ENCODE results near the gene CENPC. TPM values are rescaled to one million over a fixed set of nuclear protein-coding genes. Genes with fewer than 3 reads are reported as not detected.

CENPC gene
- total RNA-seq, 1 donor from 2014 or later, result 28.2 TPM

DNA sequence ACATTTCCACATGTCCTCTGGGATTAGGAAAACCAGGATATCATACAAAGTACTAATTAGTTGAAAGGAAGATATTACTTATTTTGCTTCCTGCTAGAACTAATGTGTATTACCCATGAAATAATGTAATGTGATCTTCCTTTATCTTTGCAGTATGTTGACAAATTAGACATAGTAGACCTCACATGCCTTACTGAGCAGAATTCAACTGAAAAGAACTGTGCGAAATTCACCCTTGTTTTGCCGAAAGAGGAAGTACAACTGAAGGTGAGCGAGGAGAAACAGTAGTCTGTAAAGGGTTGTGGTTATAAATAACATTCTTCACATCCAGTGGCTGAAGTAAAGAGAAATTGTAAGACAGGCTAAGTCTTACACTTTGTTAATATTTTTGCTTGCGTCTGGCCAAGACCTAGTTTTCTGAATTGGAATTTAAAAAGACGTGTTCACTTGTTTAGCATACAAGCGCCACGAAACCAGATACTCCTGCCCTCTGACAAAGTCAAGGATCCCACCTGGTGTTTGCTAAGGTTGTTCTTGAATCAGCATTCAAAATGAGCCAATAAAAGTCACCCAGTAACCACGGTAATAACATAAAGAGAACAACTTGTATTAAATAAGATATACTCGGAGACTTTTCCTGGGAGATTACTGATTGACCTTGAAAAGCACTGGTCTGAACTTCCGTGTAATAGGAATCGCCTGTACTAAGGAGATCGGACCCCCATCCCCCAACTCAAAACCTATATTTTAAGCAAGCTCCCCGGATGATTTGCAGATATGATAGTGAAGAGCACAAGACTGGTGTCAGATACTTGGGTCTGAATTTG lies 30.1 kb upstream of the CENPC start:
- no peak overlapping the region for H3K27ac ChIP-seq (ENCODE audit: low read depth, low read length)
- peak overlapping the region in 1 of 3 donors; percentile 17 for H3K4me3 ChIP-seq (ENCODE audit: low read length in 3 of 3)

DNA sequence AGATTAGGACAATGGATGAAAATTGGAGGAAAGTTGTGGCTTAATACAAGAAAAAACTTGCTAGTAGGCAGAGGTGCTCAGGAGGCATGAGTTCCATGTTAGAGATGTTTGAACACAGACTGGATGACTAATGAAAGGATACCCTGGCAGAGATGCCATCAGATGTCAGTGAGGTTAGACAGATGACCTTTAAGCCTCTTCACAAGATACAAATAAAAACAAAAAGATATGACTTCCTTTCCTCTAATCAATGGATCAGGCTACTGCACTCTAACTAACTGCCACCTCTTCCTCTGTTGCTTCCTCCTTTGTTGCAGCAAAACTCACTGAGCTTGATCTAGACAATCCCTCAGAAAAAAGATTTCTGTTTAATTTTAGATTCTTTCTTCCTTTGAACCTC lies 27.9 kb upstream of the CENPC start:
- Histone ChIP-seq H3K36me3 (ENCODE audit: control insufficient read depth in 3 of 3, insufficient read depth in 3 of 3, low read length in 3 of 3) (no peaks in the 10 kb centered on the region), H3K27ac (ENCODE audit: low read depth, low read length) (no peak overlapping the region)

More for the DNA sequence above, 30.1 kb upstream of the CENPC start:
- Histone ChIP-seq H3K27me3 (ENCODE audit: control insufficient read depth in 3 of 3, insufficient read depth in 3 of 3, low read length in 3 of 3) (no peaks in the 10 kb centered on the region), H3K4me1 (ENCODE audit: control insufficient read depth in 3 of 3, insufficient read depth in 3 of 3, low read length in 3 of 3) (no peaks in the 10 kb centered on the region), H3K9ac (ENCODE audit: low read depth in 1 of 3, low read length in 3 of 3) (no peak overlapping the region), H3K9me3 (ENCODE audit: control insufficient read depth in 3 of 3, low read length in 3 of 3) (no peaks in the 10 kb centered on the region), H3K36me3 (ENCODE audit: control insufficient read depth in 3 of 3, insufficient read depth in 3 of 3, low read length in 3 of 3) (no peaks in the 10 kb centered on the region)

GRCh38 chr4:67571975-67572374 lies 26.7 kb upstream of the CENPC start:
- no peaks in the 10 kb centered on the region for H3K9me3 ChIP-seq (ENCODE audit: control insufficient read depth in 3 of 3, low read length in 3 of 3)
- H3K27me3 ChIP-seq (ENCODE audit: control insufficient read depth in 3 of 3, insufficient read depth in 3 of 3, low read length in 3 of 3), result no peaks in the 10 kb centered on the region
- H3K27ac ChIP-seq (ENCODE audit: low read depth, low read length), result no peak overlapping the region
- H3K36me3 ChIP-seq (ENCODE audit: control insufficient read depth in 3 of 3, insufficient read depth in 3 of 3, low read length in 3 of 3), result no peaks in the 10 kb centered on the region
- no peak overlapping the region for H3K4me3 ChIP-seq (ENCODE audit: low read length in 3 of 3)
- H3K9ac ChIP-seq (ENCODE audit: low read depth in 1 of 3, low read length in 3 of 3), result no peak overlapping the region
- no peaks in the 10 kb centered on the region for H3K4me1 ChIP-seq (ENCODE audit: control insufficient read depth in 3 of 3, insufficient read depth in 3 of 3, low read length in 3 of 3)

More for the DNA sequence above, 27.9 kb upstream of the CENPC start:
- Histone ChIP-seq H3K4me1 (ENCODE audit: control insufficient read depth in 3 of 3, insufficient read depth in 3 of 3, low read length in 3 of 3) (no peaks in the 10 kb centered on the region), H3K4me3 (ENCODE audit: low read length in 3 of 3) (no peak overlapping the region), H3K9me3 (ENCODE audit: control insufficient read depth in 3 of 3, low read length in 3 of 3) (no peaks in the 10 kb centered on the region), H3K27me3 (ENCODE audit: control insufficient read depth in 3 of 3, insufficient read depth in 3 of 3, low read length in 3 of 3) (no peaks in the 10 kb centered on the region), H3K9ac (ENCODE audit: low read depth in 1 of 3, low read length in 3 of 3) (no peak overlapping the region)

DNA sequence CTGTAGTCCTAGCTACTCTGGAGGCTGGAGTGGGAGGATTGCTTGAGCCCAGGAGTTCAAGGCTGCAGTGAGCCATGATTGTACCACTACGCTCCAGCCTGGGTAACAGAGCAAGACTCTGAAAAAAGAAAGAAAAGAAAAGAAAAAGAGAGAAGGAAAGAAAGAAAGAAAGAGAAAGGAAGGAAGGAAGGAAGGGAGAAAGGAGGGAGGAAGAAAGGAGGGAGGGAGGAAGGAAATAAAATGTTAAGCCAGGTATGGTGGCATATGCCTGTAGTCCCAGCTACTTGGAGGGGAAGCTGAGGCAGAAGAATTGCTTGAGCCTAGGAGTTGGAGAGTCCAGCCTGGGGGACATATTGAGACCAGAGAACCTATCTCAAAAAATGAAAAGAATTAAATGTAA lies 25.2 kb upstream of the CENPC start:
- no peaks in the 10 kb centered on the region for H3K27me3 ChIP-seq (ENCODE audit: control insufficient read depth in 3 of 3, insufficient read depth in 3 of 3, low read length in 3 of 3)
- no peak overlapping the region for H3K4me3 ChIP-seq (ENCODE audit: low read length in 3 of 3)
- H3K4me1 ChIP-seq (ENCODE audit: control insufficient read depth in 3 of 3, insufficient read depth in 3 of 3, low read length in 3 of 3), result no peaks in the 10 kb centered on the region
- no peaks in the 10 kb centered on the region for H3K36me3 ChIP-seq (ENCODE audit: control insufficient read depth in 3 of 3, insufficient read depth in 3 of 3, low read length in 3 of 3)
- no peaks in the 10 kb centered on the region for H3K9me3 ChIP-seq (ENCODE audit: control insufficient read depth in 3 of 3, low read length in 3 of 3)
- no peak overlapping the region for H3K9ac ChIP-seq (ENCODE audit: low read depth in 1 of 3, low read length in 3 of 3)
- no peak overlapping the region for H3K27ac ChIP-seq (ENCODE audit: low read depth, low read length)

- H3K4me3 ChIP-seq (ENCODE audit: low read length in 3 of 3), result no peak overlapping the region
- no peaks in the 10 kb centered on the region for H3K4me1 ChIP-seq (ENCODE audit: control insufficient read depth in 3 of 3, insufficient read depth in 3 of 3, low read length in 3 of 3)
- H3K9ac ChIP-seq (ENCODE audit: low read depth in 1 of 3, low read length in 3 of 3), result no peak overlapping the region
Observed at GRCh38 chr4:67568820-67569219, 23.5 kb upstream of the CENPC start.

DNA sequence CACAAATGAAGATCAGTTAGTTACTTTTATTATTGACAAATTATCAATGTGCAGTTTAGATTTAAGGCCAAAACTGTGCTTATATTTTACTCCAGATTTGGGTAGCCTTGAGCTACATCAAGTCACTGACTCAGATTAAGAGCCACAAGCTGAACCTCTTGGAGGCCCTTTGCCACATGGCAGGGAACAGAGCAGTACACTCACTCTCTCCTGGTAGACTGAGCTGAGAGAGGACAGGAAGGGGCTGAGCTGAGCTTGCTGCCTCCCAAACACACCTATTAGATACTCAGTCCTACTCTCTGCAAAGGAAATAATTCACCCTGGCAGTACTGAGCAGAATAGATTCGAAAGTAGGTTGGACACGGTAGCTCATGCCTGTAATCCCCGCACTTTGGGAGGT lies 21.0 kb upstream of the CENPC start:
- no peak overlapping the region for H3K9ac ChIP-seq (ENCODE audit: low read depth in 1 of 3, low read length in 3 of 3)
- H3K4me3 ChIP-seq (ENCODE audit: low read length in 3 of 3), result no peak overlapping the region
- H3K4me1 ChIP-seq (ENCODE audit: control insufficient read depth in 3 of 3, insufficient read depth in 3 of 3, low read length in 3 of 3), result no peaks in the 10 kb centered on the region
- no peaks in the 10 kb centered on the region for H3K36me3 ChIP-seq (ENCODE audit: control insufficient read depth in 3 of 3, insufficient read depth in 3 of 3, low read length in 3 of 3)
- no peaks in the 10 kb centered on the region for H3K9me3 ChIP-seq (ENCODE audit: control insufficient read depth in 3 of 3, low read length in 3 of 3)
- no peak overlapping the region for H3K27ac ChIP-seq (ENCODE audit: low read depth, low read length)
- no peaks in the 10 kb centered on the region for H3K27me3 ChIP-seq (ENCODE audit: control insufficient read depth in 3 of 3, insufficient read depth in 3 of 3, low read length in 3 of 3)

More at GRCh38 chr4:67568820-67569219, 23.5 kb upstream of the CENPC start:
- Histone ChIP-seq H3K36me3 (ENCODE audit: control insufficient read depth in 3 of 3, insufficient read depth in 3 of 3, low read length in 3 of 3) (no peaks in the 10 kb centered on the region), H3K27me3 (ENCODE audit: control insufficient read depth in 3 of 3, insufficient read depth in 3 of 3, low read length in 3 of 3) (no peaks in the 10 kb centered on the region), H3K9me3 (ENCODE audit: control insufficient read depth in 3 of 3, low read length in 3 of 3) (no peaks in the 10 kb centered on the region), H3K27ac (ENCODE audit: low read depth, low read length) (no peak overlapping the region)

DNA sequence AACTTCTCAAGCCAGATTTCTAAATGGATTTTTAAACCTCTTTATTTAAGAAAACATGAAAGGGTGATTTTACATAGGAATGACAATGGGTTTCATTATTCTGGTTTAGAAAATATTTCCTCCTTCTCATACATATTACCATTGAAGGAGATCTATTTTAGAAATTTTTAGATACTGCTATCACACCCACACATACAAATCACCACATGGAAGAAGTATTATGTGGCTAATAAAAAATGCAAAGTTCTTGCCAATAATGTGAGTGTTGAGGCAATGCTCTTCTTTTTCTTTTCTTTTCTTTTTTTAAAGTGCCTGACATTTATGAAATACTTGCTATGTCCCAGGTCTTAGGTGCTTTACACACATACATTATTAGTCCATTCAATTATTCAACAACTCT lies 20.0 kb upstream of the CENPC start:
- H3K4me1 ChIP-seq (ENCODE audit: control insufficient read depth in 3 of 3, insufficient read depth in 3 of 3, low read length in 3 of 3), result peaks cover 0 to 3% (median 0%) of the 10 kb centered on the region in 3 donors
- no peaks in the 10 kb centered on the region for H3K9me3 ChIP-seq (ENCODE audit: control insufficient read depth in 3 of 3, low read length in 3 of 3)
- no peak overlapping the region for H3K4me3 ChIP-seq (ENCODE audit: low read length in 3 of 3)
- H3K9ac ChIP-seq (ENCODE audit: low read depth in 1 of 3, low read length in 3 of 3), result no peak overlapping the region
- no peak overlapping the region for H3K27ac ChIP-seq (ENCODE audit: low read depth, low read length)
- no peaks in the 10 kb centered on the region for H3K36me3 ChIP-seq (ENCODE audit: control insufficient read depth in 3 of 3, insufficient read depth in 3 of 3, low read length in 3 of 3)
- H3K27me3 ChIP-seq (ENCODE audit: control insufficient read depth in 3 of 3, insufficient read depth in 3 of 3, low read length in 3 of 3), result no peaks in the 10 kb centered on the region

DNA sequence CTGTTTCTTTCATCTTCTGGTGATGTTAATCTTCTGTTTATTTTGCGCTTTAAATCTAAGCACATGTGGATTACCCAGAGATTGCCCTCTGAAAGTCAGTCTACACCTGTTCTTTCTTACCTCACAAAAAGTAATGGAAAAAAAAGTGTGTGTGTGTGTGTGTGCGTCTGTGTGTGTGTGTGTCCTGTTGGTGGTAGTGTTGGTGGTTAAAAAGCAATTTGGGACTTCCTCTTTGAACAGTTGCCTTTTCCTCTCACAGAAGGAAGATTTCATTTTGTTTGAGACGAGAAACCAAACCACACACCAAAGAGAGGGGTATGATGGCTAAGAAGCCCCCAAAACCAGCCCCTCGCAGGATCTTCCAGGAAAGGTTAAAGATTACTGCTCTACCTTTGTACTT lies 13.2 kb upstream of the CENPC start, which contains the start of gene STAP1:
Gene STAP1, plus strand, starts transcription at position 235 of the 400 bp plus-strand sequence. Its CDS starts 83 bp downstream, at position 318.
- no peaks in the 10 kb centered on the region for H3K9me3 ChIP-seq (ENCODE audit: control insufficient read depth in 3 of 3, low read length in 3 of 3)
- no peak within 1 kb of the TSS for H3K9ac ChIP-seq (ENCODE audit: low read depth in 1 of 3, low read length in 3 of 3)
- no peak within 1 kb of the TSS for H3K4me3 ChIP-seq (ENCODE audit: low read length in 3 of 3)
- H3K4me1 ChIP-seq (ENCODE audit: control insufficient read depth in 3 of 3, insufficient read depth in 3 of 3, low read length in 3 of 3), result peaks cover 0 to 3% (median 0%) of the 10 kb centered on the region in 3 donors
- no peaks in the 10 kb centered on the region for H3K36me3 ChIP-seq (ENCODE audit: control insufficient read depth in 3 of 3, insufficient read depth in 3 of 3, low read length in 3 of 3)
- H3K27ac ChIP-seq (ENCODE audit: low read depth, low read length), result no peak within 1 kb of the TSS
- no peaks in the 10 kb centered on the region for H3K27me3 ChIP-seq (ENCODE audit: control insufficient read depth in 3 of 3, insufficient read depth in 3 of 3, low read length in 3 of 3)

DNA sequence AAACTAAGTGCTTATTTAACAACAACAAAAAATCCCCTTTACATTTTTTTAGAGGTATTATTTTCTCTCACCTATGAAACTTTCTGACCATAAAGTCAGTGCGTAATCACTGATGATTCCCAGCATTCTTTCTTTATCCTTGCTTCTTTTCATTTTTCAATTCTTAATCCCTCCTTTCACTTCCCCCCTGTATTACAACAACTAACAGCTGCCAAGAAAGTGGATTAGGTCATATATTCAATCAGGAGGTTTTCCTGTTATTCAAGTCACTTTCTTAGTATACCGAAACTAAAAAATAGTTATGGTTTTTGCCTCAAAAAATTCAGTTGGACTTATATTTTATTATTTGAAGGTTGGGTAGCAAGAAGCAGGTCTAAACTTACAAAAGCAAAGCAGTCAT lies 11.1 kb upstream of the CENPC start:
- Histone ChIP-seq H3K27ac (ENCODE audit: low read depth, low read length) (no peak overlapping the region), H3K9ac (ENCODE audit: low read depth in 1 of 3, low read length in 3 of 3) (no peak overlapping the region)

DNA sequence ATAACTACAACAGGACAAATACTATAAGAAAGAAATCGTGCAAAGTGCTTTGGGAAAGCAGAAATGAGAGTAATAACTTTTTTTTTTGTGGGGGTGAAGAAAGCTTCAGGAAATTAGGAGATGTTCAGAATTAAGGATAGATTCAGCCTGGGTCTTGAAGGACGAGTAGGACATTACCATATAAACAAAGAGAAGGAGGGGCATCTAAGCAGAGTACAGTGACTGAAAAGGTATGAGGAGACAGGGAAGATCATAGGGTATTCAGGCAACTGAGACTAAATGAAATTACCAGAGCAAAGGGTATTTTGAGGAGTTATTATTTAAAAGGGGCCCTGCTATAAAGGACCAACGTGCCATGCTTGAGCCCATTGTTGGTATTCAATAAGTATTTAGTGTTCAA lies 10.1 kb upstream of the CENPC start:
- Histone ChIP-seq H3K27ac (ENCODE audit: low read depth, low read length) (no peak overlapping the region), H3K27me3 (ENCODE audit: control insufficient read depth in 3 of 3, insufficient read depth in 3 of 3, low read length in 3 of 3) (no peaks in the 10 kb centered on the region)

More for the DNA sequence above, 11.1 kb upstream of the CENPC start:
- Histone ChIP-seq H3K4me3 (ENCODE audit: low read length in 3 of 3) (no peak overlapping the region), H3K27me3 (ENCODE audit: control insufficient read depth in 3 of 3, insufficient read depth in 3 of 3, low read length in 3 of 3) (no peaks in the 10 kb centered on the region), H3K4me1 (ENCODE audit: control insufficient read depth in 3 of 3, insufficient read depth in 3 of 3, low read length in 3 of 3) (peaks cover 0 to 3% (median 0%) of the 10 kb centered on the region in 3 donors), H3K9me3 (ENCODE audit: control insufficient read depth in 3 of 3, low read length in 3 of 3) (no peaks in the 10 kb centered on the region), H3K36me3 (ENCODE audit: control insufficient read depth in 3 of 3, insufficient read depth in 3 of 3, low read length in 3 of 3) (no peaks in the 10 kb centered on the region)

More for the DNA sequence above, 10.1 kb upstream of the CENPC start:
- Histone ChIP-seq H3K4me1 (ENCODE audit: control insufficient read depth in 3 of 3, insufficient read depth in 3 of 3, low read length in 3 of 3) (no peaks in the 10 kb centered on the region), H3K9ac (ENCODE audit: low read depth in 1 of 3, low read length in 3 of 3) (no peak overlapping the region), H3K4me3 (ENCODE audit: low read length in 3 of 3) (no peak overlapping the region), H3K36me3 (ENCODE audit: control insufficient read depth in 3 of 3, insufficient read depth in 3 of 3, low read length in 3 of 3) (no peaks in the 10 kb centered on the region), H3K9me3 (ENCODE audit: control insufficient read depth in 3 of 3, low read length in 3 of 3) (no peaks in the 10 kb centered on the region)
